NOMO-1 (cell line): ENCODE data around the gene ADH5.
"Not testable (repeated sequence)": the region's sequence is repeated elsewhere in the genome, so short reads cannot be mapped to it uniquely, and the experiment has no call there.

Source experiments
- DNase-seq, 2 experiments: peaks; one replicate each; lab custom pipeline; 2025; ENCODE audit not compliant: unreplicated experiment in 2 of 2; lab: John Stamatoyannopoulos, UW

ADH5 gene

GRCh38 chr4:99088023-99088449, 552 bp downstream of the ADH5 start:
- peak; percentile 34 to 56 for DNase-seq

DNA sequence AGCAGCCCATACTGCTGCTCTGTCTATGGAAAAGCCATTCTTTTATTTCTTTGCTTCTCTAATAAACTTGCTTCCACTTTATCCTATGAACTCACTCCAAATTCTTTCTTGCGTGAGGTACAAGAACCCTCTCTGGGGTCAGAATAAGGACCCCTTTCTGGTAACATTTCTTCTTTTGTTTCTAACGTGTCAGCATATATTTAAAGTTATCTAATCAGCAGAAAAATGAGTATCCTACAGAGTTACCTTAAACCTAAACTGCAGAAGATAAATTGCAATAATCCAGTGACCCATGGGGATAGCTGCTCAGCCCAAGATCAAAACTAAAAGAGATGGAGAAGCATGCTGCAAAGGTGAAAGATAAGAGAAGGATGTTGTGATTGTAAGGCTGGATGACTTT, 4.0 kb downstream of the ADH5 start:
- DNase-seq, result no peak

GRCh38 chr4:99082192-99082591, 6.4 kb downstream of the ADH5 start:
- DNase-seq, result no peak

DNA sequence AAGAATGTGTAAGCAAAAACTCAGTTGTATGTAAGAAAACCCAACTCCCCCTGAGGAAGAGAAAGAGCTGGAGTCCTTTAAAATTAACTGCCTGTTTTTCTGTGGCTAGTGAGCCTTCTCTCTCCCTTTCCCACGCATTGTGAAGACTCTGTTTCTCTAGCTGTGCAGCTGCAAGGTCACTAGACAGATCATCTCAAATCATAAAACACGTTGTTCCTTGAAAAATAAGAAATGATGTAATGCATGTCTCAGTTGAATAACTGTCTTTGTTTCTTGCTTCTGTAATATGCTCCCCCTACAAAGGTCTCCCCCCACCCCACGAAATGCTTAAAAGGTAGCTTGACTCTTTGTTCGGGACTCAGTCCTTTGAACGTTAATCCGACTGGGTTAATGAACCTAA, 7.7 kb downstream of the ADH5 start:
- not testable (repeated sequence) for DNase-seq

DNA sequence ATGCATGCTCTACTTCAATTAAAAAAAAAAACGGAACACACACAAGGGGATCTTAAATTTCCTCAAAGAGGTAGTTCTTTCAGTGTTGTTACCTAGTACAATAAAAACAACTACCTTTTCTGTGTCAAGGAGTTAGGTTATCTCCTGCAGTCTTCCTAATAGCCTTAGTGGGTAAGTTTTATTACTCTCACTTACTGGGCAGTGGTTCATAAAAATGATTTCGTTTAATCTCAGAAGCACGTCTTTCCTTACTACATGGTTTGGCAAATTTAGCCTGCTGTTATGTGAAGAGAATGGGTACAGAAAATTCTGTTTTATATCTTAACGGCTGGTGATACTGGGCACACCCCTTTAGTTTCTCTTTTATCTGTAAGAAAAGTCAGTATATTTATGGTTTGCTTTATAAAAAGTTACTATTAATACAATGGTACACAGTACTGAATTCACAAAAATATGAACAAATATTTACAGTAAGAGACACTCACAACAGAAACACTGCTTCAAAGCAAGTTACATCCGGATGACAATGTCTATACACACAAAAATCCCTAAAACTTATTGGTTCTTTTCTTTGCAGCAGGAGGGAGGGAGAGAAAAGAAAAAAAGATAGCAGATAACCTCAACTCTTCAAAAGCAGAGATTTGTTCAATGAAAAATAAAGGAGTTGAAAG, 8.8 kb downstream of the ADH5 start:
- no peak for DNase-seq

DNA sequence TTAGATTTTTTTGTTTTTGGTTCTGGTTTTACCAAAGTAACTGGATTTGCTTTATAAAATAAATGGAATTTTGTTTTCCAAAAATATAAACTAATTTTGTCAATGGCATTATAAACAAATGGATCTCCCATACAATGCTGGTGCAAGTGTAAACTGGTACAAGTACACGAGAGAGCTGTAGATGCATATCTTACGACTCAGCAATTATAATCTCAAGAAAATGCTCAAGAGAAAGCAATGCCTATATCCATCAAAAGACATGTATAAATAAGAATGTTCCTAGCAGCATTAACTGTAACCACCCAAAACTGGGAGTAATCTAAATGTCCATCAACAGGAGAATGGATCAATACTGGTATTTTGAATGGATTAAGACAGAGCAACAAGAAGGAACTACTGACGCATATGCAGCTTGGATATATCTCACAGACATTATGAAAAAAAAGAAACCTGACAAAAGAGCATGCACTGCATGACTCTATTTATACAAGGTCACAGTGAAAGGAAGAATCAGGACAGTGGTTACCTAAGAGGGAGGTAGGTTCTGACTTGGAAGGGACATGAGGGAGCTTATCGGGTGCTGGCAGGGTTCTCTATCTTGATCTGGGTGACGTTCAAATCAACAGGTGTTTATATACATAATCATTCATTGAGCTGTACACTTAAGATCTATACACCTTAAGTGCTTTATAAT, 9.5 kb downstream of the ADH5 start:
- DNase-seq, result no peak

GRCh38 chr4:99078336-99078735, 10.3 kb downstream of the ADH5 start:
- DNase-seq, result no peak

DNA sequence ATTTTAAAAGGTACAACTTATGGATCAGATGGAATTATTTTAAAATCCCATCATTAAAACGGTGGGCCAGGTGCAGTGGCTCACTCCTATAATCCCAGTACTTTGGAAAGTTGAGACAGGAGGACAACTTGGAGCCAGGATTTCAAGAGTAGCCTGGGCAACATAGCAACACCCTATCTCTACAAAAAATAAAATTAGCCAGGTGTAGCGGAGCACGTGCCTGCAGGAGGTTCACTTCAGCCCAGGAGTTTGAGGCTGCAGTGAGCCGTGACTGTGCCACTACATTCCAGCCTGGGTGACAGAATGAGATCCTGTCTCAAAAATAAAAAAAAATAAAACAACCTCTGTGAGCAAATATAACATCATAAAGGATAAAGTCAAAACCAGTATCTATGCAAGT, 11.4 kb downstream of the ADH5 start:
- no peak for DNase-seq

- no peak for DNase-seq
These were observed 12.2 kb downstream of the ADH5 start for GRCh38 chr4:99076292-99076976.

GRCh38 chr4:99074816-99075215, 13.8 kb downstream of the ADH5 start:
- DNase-seq, result no peak

GRCh38 chr4:99071159-99071558, 17.4 kb downstream of the ADH5 start:
- DNase-seq, result no peak

- DNase-seq, result no peak
These were observed 21.0 kb downstream of the ADH5 start for GRCh38 chr4:99067617-99068016.

DNA sequence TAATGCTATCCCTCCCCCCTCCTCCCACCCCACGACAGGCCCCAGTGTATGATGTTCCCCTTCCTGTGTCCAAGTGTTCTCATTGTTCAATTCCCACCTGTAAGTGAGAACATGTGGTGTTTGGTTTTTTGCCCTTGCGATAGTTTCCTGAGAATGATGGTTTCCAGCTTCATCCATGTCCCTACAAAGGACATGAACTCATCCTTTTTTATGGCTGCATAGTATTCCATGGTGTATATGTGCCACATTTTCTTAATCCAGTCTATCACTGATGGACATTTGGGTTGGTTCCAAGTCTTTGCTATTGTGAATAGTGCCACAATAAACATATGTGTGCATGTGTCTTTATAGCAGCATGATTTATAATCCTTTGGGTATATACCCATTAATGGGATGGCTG, 23.1 kb downstream of the ADH5 start:
- not testable (repeated sequence) for DNase-seq

GRCh38 chr4:99062120-99062519, 26.5 kb downstream of the ADH5 start:
- DNase-seq, result no peak

GRCh38 chr4:99061048-99061700, 27.4 kb downstream of the ADH5 start:
- no peak for DNase-seq

DNA sequence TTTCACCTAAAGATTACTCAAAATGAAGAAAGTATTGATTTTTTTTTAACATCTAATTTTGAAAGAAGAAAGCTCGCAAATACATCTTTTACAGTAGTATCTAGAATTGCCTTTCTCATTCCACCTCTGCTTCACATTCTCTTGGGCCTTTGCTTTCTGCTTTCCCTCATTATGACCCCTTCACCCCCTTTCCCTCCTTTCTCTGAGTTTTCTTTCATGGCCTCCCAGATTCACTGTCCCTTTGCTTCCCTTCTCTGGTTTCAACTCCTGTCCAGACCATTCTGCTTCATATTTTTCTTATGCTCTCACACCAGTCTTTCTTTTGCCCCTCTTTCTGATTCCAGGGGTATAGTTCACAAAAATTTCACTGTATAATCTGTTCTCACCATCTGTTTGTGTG, 29.0 kb downstream of the ADH5 start:
- no peak for DNase-seq

GRCh38 chr4:99058228-99058627, 30.4 kb downstream of the ADH5 start:
- no peak for DNase-seq

GRCh38 chr4:99054428-99054994, 34.1 kb downstream of the ADH5 start:
- DNase-seq, result no peak

DNA sequence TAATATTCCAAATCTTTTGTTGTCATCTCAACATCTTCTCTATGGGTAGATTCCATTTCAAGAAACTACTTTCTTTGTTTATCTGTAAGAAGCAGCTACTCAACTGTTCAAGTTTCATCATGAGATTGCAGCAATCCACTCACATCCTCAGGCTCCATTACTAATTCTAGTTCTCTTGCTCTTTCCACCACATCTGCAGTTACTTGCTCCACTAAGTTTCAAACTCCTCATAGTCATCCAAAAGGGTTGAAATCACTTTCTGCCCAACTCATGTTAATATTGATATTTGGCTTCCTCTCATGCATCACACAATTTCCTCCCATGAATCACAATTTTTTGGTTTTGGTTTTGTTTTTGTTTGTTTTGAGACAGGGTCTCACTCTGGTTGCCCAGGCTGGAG, 35.7 kb downstream of the ADH5 start:
- no peak for DNase-seq

- no peak for DNase-seq
These were observed 40.9 kb downstream of the ADH5 start for GRCh38 chr4:99047710-99048109.

DNA sequence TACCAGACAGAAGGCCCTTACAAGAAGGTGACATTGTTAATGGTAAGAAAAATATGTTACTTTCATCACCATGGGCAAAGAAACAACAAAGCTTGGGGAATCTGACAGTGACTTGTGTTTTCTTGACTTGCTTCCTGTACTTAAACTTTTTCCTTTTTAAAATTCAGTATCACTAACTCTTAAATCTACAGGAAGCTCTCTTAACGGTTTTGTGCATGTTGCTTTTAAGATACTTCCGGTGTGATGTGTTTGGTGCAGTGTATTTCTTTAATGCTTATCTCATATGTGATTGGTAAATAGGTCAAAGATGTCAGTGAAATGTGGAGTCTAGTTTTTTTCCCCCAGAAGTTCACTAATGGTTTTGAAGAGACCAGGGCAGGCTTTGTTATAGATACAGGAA, 45.2 kb downstream of the ADH5 start:
- DNase-seq, result no peak
